Effector CD8-positive, alpha-beta T cell (primary cell): ENCODE results near the gene TFB1M.
"Not testable (repeated sequence)": the region's sequence is repeated elsewhere in the genome, so short reads cannot be mapped to it uniquely, and the experiment has no call there.

Experiments used
- DNase-seq: peaks from one replicate; lab custom pipeline; 2025; lab: John Stamatoyannopoulos, UW

The TFB1M gene

DNA sequence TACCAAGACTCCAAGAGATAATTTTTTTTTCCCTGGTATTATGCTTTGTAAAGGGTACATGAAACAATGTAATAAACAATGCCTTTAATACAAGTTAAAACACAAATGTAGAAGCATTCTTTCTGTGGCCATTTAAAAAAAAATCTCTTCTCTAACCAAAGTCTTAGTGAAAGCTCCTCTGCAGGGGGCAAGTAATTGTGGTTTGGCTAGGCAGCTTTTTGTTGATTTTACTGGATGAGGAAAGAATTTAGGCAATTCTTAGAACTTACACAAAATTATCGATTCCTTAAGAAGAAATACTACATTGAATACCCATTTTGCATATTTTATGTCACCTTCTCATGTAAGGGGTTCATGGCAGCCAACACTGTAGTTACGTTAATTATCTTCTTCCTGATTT, 12.4 kb downstream of the TFB1M start:
- no peak for DNase-seq

- DNase-seq, result no peak
These were observed 16.6 kb downstream of the TFB1M start for GRCh38 chr6:155297669-155298068.

DNA sequence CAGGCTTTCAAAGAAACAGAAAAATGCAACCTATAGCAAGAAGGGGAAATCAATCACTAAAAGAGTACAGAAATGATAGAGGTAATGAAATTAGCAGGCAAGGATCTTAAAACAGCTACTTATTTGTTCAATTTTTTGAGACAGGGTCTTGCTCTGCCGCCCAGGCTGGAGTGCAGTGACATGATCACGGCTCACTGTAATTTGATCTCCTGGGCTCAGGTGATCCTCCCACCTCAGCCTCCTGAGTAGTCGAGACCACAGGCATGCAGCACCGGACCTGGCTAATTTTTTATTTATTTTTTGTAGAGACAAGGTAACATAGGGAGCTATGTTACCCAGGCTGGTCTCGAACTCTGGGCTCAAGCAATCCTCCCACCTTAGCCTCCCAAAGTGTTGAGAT, 21.6 kb downstream of the TFB1M start:
- no peak for DNase-seq

GRCh38 chr6:155291291-155291690, 23.0 kb downstream of the TFB1M start:
- DNase-seq, result no peak

DNA sequence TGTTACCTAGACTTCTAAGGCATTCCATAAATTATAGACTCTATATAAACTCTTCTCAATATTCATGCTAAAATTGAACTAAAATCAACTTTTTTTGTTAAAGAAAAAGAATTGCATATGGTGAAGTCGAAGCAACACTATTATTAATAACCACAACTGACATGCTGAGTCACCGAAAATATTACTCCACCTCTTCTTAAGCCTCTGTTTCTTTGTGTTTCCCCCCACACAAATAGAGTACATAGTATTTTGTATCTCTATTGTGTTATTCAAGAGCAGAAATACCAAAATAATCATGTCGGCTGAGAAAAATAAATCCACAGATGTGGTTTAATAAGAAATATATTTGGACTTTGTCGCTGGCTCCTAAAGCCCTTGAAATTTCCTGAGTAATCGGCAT, 23.8 kb downstream of the TFB1M start:
- DNase-seq, result no peak

- DNase-seq, result no peak
These were observed 26.5 kb downstream of the TFB1M start for GRCh38 chr6:155287762-155288161.

GRCh38 chr6:155284775-155285174, 29.5 kb downstream of the TFB1M start:
- no peak for DNase-seq

DNA sequence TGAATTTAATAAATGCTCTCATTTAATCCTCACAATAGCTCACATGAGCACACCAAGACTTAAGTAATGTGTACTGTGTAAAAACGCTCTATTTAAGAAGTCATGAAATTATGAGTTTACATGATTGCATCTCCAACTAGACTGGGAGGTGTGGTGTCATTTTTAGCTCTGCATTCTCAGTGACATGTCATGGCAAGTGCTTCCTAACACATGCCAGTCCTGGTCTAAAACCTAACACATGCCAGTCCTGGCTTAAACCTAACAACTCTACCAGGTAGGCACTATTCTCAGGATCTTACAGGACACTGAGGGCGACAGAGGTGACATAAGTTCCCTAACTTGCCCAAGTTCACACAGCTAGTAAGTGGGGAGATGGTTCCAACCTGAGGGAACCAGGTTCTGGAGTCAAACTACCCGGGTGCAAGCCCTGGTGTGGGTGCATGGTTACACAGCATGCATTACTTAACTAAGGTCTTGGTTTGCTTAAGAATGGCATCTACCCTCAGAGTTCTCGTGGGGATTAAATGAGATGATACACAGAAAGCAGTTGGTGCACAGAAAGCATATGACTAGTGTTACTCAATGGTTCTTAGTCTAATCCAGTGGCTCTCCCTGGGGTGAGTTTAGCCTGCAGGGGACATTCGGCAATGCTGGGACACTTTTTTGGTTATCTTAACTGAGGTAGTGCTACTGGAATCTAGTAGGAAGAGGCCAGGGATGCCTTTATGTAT, 35.8 kb downstream of the TFB1M start:
- DNase-seq, result no peak

DNA sequence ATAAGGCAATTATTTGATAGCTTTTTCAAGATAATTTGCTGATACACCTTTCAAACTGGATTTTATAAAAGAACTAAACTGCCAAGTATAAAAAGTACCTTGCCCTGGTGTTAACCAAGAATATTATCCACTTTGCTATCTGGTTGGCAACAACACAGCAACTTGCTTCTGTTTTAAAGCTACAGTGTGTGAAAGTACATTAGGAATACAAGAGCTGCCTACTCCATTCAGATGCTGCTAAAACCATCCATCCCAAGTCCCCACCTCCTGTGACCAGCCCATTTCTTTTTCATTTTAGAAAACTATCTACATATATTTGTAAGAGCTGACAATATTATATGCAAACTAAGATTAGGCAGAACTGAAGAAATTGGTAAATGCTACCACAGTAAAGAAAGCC, 37.6 kb downstream of the TFB1M start:
- DNase-seq, result no peak

- DNase-seq, result no peak
These were observed 38.3 kb downstream of the TFB1M start for GRCh38 chr6:155275808-155276480.

- DNase-seq, result no peak
These were observed 39.8 kb downstream of the TFB1M start for GRCh38 chr6:155274533-155274932.

GRCh38 chr6:155274106-155274505, 40.2 kb downstream of the TFB1M start:
- DNase-seq, result no peak

DNA sequence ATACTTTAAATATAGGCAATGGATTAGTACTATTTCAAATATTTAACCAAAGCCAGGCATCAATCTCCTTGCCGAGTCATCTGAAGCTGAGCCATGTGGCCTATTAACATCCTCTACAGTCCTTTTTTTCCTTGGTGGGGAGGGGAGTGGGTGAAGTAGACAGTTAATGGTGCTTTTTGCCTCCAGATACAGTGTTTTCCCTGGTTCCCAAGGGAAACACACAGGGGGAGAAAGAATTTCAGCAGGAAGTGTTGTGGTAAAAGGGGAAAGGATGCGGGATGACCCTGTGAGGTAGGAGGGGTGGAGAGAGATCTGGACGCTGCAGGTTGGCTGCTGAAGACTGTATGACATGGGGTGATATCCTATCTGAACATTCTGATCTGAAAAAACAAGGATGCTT, 40.9 kb downstream of the TFB1M start:
- no peak for DNase-seq

GRCh38 chr6:155272353-155273232, 41.7 kb downstream of the TFB1M start:
- DNase-seq, result no peak

DNA sequence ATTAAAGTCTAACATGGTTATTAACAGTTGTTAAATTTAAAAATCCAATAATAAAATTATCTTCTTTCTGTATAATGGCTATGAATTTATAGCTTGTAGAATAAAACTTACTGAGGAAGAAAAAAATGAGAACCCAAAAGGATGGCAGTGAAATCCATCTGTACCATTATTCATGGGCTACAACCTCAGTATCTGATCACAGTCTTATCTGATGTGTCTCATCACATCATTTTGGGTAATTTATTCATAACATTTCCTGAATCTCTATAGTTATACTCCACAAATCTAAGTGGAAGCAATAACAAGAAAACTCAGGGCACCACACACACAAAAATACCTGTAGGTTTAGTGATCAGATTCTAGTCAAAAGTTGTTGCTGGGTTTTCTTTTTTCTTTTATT, 43.1 kb downstream of the TFB1M start:
- DNase-seq, result no peak

GRCh38 chr6:155270561-155271091, 43.7 kb downstream of the TFB1M start:
- DNase-seq, result no peak

GRCh38 chr6:155269765-155270164, 44.5 kb downstream of the TFB1M start:
- no peak for DNase-seq

GRCh38 chr6:155268088-155268867, 46.0 kb downstream of the TFB1M start:
- DNase-seq, result not testable (repeated sequence)

GRCh38 chr6:155267411-155267810, 46.9 kb downstream of the TFB1M start:
- no peak for DNase-seq

DNA sequence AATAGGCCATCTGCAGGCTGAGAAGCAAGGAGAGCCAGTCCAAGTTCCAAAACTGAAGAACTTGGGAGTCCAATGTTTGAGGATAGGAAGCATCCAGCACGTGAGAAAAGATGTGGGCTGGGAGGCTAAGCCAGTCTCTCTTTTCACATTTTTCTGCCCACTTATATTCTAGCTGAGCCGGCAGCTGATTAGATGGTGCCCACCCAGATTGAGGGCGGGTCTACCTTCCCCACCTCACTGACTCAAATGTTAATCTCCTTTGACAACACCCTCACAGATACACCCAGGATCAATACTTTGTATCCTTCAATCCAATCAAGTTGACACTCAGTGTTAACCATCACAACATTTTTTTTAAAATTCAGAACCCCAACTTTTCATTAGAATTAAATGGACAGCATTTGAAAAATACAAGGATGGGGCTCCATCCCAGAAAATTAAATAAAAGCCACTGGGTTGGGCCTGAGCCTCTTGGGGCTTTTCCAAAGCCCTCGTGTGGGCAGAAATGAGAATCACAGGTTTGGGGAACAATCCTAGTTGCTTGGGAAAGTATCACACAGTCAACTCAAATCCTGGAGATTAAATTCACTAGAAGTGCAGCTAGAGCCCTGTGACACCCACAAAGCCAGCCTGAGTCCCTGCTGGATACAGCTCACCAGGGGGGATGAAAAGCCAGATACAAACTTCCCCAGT, 48.3 kb downstream of the TFB1M start:
- no peak for DNase-seq

DNA sequence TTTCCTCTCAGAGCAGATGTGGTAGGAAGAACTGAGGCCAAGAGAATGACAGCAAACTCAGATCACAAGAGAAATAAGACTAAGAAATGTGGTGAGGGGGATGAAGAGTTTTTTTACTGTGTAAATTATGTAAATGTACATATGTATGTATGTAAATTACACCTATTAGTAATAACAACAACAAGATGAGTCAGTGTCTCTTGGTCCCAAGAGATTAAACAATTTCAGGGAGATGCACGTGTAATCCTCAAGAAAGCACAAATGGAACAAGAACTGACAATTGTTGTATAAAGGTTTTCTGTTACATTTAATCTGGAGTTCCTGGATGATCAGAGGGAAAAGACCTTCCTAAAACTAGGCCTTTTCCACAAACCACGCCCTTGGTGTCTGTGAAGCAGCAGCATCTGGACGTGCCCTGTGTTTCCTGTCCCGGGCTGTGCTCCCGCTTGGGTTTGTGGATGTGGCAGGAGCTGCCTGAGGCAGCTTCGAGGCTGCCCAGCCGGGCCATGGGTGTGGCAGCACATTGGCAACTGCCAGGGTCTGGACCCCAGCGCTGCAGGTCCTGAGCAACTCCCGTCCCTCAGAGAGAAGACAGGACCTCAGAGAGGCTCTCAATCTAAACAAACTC, 49.5 kb downstream of the TFB1M start:
- no peak for DNase-seq
